Colon (tissue), 2 donors: ENCODE measurements around the gene VEZF1.

Experiments
- FAIRE-seq: peaks from 2 replicates; lab custom pipeline; 2012; peaks lifted over from hg19 to GRCh38; lab: Jason Lieb, UNC
- donor health status: control.
- donor health status: control.

VEZF1 gene

DNA sequence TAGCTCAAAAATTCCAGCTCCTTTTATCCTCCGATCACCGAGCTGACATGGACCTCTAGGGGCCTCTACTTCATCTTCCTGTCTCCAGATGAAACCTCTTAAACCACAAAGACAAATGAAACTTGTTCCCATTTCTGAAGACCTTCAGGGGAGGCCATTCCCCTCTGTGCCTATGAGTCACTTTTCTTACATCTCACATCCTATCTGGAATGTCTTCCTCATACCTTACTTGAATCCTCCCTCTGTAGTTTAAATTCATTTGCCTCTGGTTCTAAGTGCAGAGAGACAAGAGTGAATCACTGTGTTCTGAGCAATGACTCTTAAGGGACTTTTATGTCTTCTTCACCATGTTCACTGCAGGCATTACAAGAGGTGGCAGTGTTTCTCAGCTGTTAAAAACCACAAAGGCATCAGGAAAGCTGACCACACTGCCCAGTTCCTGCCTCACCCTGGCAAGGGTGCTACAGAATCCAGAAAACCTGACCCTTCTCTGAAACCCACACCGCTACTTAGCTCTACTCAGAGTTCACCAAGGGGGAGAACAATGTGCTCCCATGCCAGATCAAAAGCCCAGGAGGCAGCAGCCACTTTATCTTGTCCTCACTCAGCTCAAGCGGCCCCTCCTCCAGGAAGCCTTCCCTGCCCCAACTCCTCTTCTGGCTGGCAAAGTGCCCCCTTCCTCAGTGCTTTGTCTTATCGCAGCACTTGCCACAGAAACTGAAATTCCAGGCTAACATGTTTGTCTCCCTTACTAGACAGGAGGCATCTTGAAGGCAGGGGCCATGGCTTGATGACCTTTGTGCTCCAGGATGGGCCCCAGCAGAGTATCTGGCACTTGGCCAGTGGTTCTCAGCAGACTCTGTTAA is 39.3 kb downstream of the VEZF1 start:
- no peak for FAIRE-seq

DNA sequence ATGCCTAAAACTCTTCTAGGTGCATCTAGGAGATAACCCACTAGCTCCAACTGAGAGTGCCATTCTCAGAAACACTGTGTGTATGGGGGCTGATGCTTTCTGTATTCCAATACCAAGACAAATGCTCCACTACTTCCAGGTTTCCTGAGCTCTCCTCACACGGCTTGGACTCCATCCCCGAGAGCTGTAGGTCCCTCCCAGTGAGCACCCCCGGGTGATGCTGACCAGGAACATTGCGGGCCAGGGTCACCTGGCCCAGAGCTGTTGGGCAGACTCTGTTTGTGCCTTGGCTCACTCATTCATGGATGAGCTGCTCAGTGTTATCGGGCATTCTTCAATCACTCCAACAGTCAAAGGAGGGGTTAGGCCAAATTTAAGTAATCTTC is 39.9 kb downstream of the VEZF1 start:
- no peak for FAIRE-seq

DNA sequence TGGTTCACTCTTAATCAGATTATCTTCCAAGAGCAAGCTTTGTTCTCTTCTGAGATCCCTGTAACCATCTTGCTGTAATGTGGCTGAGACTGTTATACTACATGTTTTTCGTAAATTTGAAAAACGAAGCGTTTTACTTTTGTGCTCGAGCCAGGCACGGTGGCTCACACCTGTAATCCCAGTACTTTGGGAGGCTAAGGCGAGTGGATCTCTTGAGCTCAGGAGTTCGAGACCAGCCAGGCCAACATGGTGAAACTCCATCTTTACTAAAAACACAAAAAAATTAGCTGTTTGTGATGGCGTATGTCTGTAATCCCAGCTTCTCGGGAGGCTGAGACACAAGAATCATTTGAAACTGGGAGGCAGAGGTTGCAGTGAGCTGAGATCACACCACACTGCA is 40.7 kb downstream of the VEZF1 start:
- FAIRE-seq, result no peak

DNA sequence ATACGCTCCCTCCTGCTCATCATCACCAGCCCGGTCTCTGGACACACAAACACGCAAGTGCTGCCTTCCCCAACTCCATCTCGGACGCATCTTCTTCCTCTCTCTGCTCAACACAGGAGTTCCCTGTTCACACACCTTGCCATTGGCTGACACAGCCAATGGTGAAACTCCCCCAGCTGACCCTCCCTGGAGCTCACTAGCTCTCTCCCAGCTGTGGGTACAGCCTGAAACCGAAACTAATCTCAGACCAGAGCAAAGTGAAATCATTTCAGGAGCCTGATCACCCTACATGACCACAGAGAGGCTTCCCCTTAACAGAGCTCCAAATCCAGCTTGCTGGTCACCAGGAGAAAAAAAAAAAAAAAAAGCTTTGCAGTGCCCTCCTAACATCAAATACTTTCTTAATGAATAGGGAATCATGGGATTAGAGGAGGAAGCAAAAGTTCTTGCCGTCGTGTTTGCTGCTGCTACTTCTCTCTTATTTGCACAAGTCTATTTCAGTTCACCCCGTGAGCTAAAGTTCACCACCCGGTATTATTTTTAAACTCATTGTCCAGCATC is 41.2 kb downstream of the VEZF1 start:
- FAIRE-seq, result no peak

DNA sequence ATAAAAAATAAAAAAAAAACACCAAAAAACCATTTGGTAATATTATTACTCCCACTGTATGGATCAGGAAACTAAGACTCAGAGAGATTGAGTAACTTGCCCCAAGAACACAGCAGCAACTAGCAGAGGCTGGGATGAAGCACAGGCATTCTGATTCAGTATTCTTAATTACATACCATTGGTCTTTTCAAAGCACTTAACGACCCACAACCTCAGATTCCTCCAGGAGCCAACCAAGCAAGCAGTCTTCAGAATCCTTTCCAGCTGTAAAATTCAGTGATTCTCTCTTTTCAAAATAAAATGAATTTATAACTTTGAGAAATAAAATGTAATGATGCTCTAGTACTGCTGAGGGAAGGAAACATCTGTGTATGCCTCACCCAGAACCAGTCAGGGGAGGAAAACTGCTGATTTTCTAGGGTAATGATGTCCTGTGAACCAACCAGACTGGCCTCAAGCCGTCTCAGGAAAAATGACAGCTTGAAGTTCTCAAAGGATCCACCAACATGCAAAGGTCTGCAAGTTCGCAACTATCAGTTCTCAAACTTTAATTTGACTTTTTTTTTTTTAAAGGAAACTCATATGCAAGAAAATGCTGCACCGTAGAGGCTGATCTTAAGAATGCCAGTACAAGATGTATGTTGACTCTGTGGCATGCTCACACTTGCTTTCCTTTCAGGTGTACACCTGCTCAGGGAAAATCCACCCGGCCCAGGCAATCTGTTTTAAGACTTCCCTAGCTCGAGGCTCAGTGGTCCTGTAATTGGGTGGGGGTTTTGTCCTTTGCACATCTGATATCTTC is 41.9 kb downstream of the VEZF1 start:
- FAIRE-seq, result no peak

DNA sequence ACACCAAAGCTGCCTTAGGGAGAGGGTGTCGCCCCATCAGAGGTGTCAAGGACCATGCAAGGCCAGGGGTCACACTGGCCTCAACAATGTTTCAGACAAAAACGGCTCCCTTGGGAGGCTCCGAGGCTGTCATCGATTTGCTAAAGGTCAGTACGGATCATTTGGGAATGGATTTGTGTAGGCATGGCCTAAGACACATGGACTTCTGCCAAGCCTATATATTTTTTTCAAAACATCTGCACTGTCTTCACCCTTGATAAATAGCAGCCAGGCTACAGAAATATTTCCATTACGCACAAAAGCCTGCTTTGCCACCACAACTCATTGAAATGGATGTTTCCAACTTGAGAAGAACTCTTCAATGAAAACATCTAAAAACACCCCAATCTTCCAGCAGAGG is 43.1 kb downstream of the VEZF1 start:
- no peak for FAIRE-seq

DNA sequence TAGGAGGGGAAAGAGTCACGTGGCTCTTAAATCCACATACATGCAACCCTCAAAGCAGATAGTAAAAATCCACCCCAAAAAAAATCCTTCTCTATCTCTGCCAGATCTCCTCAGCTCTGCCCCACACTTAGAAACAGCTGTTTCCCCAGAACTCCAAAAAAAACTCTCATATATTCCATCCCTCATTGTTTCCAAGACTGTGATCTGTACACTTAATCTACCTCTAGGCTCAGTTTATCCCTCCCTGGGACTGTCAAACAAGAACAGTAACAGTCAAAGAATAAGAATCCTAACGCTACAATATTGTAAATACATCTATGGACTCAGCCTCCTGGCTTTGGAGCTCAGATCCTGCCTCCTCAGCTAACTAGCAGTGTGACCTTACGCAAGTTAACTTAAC is 44.4 kb downstream of the VEZF1 start:
- no peak for FAIRE-seq

DNA sequence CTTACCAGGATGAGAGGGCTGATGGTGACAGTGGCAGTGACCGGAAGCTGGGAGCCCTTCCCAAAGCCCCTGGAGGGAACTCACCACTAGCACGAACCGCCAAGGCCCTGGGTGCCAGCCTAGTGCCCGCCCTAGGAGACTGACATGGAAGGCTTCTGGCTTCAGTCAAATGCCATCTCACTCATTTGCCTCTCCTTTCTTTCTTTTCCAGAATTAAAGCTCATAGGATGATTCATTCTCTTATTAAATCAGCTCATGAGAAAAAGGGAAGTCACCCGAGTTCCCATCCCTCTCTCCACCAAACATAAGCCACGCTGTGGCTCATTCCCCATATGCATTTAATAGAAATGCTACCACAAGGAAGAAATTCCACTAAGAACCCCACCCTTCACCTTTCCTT is 44.9 kb downstream of the VEZF1 start:
- FAIRE-seq, result no peak

DNA sequence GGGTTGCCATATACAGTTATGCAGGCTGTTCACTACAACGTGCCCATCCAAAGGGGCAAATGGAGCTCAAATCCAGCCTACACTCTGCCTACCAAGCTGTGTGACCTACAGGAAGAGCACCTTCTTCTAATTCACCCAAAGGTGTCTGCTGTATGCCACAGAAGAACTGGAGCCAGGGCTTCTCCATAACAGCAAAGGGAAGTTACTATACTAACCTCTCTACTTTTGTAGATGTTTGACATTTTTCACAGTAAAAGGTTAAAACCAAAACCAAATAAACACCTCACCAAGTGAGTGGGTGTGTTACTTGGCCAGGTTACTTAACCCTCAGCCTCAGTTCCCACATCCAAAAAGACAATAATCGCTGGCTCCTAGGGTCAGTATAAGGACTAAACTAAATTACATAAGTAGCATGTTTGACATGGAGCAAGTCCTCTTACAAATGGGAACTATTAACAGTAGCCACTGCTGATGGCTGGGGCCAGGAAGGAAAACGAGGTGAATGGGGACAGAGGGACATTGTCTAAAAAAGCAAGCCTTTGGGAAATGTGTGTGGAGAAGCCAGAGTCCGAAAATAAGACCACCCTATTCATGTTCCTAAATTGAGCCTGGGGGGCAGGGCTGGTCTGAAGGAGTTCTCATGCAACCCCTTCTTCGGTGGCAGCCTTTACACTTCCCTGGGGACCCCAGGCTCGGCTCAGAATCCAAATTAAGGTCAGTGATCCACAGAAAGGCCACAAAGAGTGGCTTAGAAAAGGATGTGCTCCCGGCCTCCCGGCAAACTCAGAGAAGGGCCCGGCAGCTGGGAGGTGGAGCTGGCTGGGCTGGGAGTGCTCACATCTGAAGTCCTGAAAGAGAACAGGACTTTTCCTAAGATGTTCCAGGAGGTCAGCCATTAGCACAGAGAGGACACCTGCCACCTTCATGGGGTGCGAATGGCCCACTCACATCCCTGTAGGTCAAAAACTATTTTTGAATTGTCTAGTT is 46.4 kb downstream of the VEZF1 start:
- FAIRE-seq, result no peak

DNA sequence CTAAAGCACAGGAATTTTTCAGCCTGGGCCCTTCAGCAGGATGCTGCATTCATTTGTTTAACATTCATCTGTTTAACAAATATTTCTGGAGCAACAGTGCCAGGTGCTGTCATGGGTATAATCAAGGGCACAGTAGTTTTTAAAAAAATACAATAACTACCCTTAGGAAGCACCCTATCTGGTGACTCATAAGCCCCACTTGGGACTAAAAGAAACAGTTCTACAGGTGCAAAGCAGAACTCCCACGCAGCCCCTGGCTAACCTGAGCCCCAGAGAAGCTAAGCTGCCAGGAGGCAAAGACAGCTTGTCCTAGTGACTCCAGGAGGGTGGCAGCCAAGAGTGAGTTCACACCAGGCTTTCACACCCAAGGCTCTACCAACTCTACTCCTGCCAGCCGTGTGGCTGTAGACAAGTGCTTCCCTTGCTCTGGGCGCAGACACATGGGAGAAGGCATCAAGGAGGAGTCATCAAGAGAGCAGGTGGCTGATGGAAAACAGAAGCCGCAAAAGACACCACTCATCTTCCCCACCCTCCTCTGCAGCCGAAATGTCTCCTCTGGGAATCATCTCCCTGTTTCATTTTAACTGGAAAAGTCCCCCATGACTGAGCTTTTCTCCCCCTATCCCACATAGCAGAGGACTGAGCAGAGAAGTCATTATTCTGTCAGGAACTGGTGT is 47.3 kb downstream of the VEZF1 start:
- FAIRE-seq, result no peak

DNA sequence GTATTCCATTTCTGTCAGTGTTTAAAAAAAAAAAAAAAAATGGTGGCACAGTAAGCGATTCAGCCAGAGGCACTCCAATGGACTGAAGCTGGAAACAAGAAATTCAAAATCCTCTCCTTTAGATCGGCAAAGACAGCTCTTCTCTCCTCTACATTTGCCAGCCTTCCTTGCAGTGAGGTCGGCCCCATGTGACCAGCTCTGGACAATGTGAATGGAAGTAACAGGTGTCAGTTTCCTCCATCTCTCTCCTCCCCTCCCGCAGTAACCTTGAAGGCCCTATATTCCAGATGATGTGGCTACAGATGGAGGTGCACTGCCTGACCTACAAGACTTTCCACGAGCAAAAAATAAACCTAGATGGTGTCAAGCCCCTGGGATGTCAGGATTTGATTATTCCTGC is 47.8 kb downstream of the VEZF1 start:
- FAIRE-seq, result no peak

DNA sequence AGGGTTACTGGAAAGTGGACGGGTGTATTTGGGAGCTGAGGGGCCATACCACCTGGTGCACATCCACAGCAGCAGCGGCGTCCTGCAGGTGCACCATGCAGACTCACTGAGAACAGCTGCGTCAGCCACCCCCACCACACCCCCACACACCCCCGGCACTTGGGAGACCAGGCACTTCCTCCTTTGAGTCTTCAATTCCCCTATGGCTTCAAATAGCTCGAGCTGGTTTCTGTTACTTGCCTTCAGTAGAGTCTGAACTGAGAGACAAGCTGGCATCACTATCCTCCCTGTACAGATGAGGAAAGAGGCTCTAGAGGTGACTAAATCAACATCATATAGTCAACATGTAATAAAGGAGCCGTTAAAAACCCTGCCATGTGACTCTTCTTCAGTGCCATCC is 48.3 kb downstream of the VEZF1 start:
- no peak for FAIRE-seq

DNA sequence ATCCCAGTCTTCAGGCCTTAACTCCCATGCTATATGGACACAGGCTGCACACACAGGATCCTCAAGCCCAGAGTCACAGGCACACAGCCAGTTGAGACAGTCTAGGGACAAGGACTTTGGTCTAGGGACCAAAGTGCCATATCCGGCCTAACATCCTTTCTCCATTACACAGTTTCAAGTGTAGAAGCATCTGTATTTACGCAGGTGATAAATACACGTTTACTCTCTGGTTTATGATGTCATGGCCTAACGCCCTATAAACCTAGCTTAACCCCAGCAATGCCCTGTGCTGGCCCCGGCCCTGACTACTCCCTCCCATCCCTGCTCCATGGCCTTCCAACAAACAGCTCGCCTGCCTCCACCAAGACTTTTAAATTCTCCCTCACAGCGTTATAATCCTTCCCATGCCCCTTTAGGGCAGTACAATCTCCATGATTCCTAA is 50.0 kb downstream of the VEZF1 start:
- FAIRE-seq, result no peak

DNA sequence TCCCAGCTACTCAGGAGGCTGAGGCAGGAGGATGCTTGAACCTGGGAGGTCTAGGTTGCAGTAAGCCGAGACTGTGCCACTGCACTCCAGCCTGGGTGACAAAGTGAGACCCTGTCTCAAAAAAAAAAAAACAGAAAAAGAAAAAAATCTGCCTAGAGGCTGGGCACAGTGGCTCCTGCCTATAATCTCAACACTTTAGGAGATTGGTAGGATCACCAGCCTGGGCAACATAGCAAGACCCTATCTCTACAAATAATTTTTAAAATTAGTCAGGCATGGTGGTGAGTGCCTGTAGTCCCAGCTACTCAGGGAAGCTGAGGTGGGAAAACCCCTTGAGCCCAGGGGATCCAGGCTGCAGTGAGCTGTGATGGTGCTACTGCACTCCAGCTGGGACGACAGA is 50.6 kb downstream of the VEZF1 start:
- no peak for FAIRE-seq

DNA sequence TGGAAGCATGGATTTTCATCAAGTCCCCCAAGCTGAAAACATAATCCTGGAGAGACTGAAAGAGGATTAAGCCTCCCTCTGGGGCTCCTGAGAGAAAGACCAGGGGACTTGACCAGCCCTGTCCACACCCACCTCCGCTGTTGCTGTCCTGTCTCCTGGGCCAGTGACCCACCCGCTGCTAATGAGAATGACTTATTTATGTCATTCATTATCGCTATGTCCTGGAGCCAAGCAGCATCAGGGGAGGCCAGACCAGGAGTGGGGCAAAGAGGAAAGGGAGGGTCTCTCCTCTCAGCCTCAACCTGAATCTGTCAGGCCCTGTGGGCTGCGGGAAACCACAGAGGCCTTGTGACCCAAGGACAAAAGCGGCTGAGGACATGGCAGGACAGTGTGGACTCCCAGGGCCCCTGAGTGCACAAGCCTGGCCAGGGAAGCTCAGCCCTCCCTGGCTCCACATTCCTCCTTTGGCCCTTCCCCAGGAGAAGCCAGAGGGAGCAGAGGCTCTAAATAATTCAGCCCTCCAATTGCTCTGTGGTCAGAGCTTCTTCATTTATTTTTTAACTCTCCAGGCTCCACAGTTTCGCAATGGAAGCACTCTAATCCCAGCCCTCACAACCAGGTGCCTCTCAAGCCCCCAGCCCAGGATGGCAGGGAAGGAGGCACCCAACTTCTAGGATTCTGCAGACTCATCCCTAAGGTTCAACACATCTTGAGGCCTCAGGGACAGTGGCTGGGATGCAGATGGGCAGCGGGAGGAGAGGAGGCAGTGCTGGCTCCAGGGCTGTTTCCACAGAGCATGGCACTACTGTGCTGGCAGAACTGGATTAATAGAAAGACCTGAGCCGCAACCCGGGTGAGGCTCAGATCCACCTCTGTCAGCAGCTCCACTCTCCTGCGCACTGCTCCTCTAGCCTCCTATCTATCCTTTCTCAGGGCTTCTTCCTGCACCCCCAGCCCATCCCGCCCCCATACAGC is 51.9 kb downstream of the VEZF1 start:
- FAIRE-seq, result no peak

DNA sequence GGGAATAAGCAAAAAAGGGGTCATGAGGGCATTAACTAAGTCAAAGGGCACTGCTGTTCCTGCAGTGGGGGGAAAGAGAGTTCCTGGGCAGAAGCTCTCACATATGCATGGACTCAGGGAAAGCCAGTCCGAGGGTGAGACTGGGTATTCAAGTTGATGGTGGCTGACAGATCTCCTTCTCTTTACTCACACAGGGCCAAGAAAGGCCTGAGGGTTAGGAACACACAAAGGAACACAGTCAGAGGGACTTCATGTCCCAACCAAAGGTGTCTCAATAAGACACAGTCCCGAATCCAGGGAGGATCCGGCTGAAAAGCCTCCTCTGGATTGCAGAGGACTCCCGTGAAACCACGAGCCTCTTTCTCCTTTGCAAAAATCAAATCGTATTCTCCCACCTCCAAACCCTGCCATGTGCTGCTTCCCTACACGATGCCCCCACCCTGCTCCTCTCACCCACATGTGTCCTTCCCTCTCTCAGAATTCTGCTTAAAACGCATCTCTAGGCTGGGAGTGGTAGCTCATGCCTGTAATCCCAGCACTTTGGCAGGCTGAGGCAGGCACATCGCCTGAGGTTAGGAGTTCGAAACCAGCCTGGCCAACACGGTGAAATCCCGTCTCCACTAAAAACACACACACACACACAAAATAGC is 56.4 kb downstream of the VEZF1 start:
- FAIRE-seq, result no peak

DNA sequence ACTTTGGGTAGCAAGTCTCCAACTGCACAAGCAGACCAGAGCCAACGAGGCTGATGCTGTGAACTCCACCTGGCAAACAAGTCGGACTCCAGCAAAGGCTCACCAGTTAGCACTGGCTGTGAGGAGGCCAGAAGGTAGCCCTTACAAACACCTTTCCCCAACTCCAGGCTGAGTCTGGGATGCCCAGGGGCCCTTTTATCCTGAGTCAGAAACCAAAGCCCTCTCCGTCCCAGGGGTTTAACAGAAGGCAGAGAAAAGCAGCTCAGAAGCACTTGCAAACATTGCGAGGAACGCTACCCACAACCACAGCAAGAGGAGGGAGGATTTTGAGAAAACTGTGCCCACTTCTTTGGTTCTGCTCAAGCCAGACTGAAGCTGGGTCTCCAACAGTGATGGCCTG is 57.8 kb downstream of the VEZF1 start:
- FAIRE-seq, result no peak

DNA sequence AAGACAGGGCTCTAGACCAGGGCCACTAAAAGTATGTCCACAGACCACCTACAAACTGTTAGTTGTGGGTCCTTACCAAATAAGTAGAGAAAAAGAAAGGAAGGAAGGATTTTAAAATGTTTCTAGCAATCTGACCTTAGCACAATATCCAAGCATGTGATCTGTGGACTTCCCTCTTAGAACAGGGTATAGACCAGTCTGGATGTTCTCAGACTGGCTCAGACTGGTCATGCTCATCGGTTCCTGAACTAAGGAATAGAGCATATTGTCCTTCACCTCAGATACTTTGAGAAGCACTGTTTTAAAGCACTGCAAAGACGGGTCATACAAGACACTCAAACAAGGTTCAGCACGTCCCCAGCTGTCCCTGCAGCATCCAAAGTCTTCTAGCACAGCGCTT is 58.7 kb downstream of the VEZF1 start:
- FAIRE-seq, result no peak

DNA sequence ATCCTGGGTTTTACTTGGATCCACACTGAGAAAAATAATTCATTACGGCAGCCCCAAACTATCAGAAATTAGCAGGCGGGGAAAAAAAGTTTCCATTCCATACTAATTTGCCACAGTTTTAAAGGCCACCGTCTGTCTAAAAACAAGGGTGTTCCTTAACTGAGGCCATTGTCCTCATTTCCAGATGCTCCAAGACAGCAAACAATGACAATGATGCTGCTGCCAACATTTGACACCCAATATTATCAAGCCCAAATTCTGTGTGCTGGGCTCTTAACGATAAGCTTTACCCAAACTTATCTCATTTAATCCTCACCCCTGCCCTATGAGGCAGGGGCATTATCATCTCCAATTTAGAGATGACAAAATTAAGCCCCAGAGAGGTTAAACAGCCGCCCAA is 59.1 kb downstream of the VEZF1 start:
- FAIRE-seq, result no peak
